DMS114 treated with DMSO at 0.1 percent for 48 hours (cell line): Measurements from ENCODE around the gene ARAP1.

ENCODE experiments used
- DNase-seq: peaks from one replicate; lab custom pipeline; 2025; ENCODE audit not compliant: unreplicated experiment; lab: John Stamatoyannopoulos, UW

ARAP1 gene

DNA sequence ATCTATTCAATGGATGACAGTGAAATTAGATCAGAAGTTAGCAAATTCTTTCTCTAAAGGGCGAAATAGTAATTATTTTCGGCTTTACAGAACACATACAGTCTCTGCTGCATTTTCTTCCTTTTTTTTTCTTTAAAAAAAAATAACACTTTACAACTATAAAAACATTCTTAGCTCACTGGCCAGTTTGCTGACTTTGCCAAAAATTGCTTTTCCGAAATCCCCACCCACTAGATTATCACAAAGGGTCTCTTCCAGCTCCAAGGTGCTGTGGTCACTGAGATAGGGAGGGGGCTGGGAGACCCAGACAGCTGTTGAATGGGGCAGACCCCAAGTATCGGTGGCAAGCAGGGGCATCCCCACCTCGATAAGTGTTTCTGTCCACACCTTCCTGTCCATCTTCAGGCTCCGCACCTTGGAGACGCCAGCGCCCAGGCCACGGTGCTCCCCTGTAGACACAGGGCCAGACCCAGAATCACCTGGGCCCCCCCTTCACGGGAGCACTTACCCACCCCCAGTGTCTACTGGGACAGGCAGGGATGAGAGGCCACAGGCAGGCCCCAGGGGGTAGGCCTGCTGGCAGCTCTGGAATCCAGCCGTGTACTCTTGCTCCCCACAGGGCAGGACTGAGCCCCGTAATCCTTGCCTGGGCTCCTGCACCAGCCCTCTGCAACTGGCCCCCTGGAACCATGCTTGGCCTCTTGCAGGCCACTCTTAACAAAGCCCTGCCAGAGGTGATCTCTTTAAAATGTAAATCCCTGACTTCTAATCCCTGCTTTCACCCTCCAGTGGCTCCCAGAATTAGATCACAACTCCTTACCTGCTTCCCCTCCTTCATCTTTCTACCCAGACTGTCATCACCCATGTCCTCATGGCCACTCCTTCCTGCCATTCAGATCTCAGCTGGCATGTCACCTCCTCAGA lies 46.5 kb downstream of the ARAP1 start:
- DNase-seq = no peak

DNA sequence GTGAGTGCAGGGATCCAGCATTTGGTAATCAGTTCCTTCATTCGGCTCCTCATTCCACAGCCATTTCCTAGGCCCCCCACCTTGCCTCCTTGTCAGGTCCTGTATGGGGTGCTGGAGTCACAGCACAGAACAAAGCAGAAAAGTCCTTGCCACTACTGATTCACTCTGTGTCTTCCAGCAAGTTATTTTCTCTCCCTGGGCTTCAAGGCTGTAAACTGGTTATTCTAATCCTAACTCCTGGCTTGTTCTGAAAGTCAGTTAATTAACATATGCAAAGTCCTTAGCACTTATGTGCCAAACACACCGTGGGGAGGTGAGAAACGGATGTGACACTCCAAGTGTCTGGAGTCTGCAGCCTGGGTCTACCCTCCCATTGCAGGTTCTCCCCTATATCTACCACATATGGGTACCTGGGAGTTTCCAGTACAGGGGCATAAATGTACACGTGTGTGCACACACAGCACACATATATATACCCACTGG lies 47.4 kb downstream of the ARAP1 start:
- no peak for DNase-seq

GRCh38 chr11:72704028-72704782 lies 48.0 kb downstream of the ARAP1 start:
- DNase-seq = no peak

GRCh38 chr11:72703267-72704008 lies 48.8 kb downstream of the ARAP1 start:
- no peak for DNase-seq

- no peak for DNase-seq
These were observed 49.5 kb downstream of the ARAP1 start for GRCh38 chr11:72702577-72703241.

DNA sequence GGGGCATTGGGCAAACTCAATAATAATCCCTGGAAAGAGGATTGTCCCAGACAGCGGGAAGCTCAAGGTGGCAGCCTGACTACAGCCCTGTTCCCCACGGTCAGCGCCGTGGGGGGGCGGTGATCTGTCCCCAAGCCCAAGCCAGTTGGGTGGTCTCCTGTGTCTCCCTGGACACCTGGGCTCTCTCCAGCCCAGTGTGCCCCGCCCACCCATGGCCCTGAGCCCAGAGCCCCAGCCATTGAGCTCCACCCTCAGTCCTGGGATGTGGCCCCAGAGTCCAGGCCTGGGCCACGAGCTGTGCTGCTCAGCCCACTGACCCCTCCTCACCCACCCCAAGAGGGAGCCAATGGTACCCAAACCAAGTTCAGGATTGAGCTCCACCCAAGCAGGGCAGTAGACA lies 50.1 kb downstream of the ARAP1 start:
- no peak for DNase-seq

DNA sequence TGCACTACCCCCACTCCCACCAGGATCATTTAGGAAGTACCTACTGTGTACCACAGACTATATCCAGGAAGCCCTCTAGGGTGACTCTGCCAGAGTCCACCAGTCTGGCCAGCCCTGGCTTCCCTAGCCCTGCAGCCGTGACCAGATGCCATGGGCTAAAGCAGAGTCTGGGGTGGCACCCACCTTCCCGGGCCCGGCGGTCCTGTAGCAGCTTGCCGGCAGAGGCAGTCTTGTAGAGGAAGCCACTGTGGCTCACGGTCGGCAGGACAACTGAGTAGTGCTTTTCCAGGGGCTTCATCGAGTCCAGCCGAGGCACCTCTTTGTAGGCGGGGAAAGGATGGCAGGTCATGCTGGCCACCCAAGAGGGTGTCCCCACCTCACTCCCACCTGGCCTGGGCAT lies 50.7 kb downstream of the ARAP1 start:
- DNase-seq = no peak

DNA sequence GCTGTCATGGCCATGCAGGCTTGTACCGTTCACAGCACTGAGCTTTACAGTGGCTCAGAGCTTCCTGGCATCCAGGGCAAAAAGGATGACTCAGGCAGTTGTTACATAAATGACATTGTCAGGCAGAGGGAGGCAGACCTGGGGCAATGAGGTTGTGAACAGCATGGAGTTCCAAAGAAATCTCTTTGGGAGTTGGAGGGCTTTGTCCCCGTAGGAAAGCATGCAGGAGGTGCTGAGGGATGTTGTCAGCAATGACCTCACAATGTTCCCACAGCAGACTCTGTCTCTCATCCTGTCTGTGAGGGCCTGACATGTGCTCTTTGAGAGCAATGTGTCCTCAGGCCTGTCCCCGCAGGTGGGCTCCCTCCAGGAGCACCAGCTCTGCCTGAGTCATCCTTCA lies 52.1 kb downstream of the ARAP1 start:
- no peak for DNase-seq

- no peak for DNase-seq
These were observed 54.4 kb downstream of the ARAP1 start for GRCh38 chr11:72697814-72698213.

DNA sequence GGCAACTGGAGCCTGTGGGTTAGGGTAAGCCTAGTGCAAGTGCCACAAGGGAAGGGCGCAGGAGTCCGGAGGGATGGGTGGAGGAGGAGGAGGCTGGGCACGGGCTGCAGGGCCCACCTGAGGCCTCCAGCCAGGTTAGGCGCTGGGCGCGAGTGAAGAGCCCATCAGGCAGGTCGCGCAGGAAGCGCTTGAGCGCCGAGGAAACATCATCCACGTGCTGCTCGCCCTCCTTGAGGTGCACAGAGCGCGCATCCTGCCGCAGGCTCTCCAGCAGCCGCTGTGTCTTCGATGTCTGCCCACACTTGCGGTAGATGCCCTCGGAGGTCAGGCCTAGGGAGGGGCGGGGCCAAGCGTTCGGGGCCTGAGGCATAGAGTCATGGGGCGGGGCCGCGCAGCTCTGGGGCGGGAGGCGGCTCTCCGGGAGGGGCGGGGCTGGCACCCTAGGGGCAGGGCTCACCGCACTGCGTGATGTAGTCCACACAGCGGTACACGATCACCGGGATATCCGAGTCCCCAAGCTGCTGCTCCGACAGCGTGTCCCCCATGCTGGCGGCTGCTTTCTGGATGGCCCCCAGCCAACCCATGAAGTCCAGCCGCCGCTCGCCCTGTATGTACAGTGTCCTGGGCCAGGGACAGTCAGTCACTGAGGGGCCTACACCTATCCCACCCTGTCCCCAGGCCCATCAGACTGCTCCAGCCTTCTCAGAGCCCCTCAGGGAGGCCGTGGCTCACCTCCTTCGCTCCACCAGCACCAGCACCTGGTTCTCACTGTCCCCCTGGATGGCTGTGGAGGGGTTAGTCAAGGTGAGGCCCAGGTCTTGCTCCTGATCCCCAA lies 55.1 kb downstream of the ARAP1 start:
- no peak for DNase-seq

- no peak for DNase-seq
These were observed 56.9 kb downstream of the ARAP1 start for GRCh38 chr11:72695354-72695753.

GRCh38 chr11:72693271-72693968 lies 58.8 kb downstream of the ARAP1 start:
- DNase-seq = no peak

- no peak for DNase-seq
These were observed 59.5 kb downstream of the ARAP1 start for GRCh38 chr11:72692498-72693237.

GRCh38 chr11:72690166-72690565 lies 62.0 kb downstream of the ARAP1 start:
- no peak for DNase-seq

- no peak for DNase-seq
These were observed 63.3 kb downstream of the ARAP1 start for GRCh38 chr11:72688929-72689328.

- no peak for DNase-seq
These were observed 63.7 kb downstream of the ARAP1 start for GRCh38 chr11:72688486-72688885.

DNA sequence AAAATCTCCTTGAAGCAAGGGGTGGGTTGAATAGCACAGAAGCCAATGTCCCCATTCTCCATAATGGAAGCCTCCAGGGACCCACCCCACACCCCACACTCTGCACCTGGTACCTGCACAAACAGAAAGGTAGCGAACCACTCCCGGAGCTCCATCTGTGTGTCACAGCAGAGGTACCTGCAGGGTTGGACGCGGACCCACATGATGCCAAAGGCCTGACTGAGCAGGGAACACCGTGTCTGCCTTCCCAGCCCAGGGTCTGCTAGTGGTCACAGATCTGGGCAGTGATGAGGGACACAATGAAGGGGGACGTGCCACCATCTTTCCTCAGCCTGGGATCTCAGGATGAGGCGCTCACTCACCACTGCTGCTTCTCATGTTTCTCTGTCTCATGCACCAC lies 64.9 kb downstream of the ARAP1 start:
- no peak for DNase-seq

DNA sequence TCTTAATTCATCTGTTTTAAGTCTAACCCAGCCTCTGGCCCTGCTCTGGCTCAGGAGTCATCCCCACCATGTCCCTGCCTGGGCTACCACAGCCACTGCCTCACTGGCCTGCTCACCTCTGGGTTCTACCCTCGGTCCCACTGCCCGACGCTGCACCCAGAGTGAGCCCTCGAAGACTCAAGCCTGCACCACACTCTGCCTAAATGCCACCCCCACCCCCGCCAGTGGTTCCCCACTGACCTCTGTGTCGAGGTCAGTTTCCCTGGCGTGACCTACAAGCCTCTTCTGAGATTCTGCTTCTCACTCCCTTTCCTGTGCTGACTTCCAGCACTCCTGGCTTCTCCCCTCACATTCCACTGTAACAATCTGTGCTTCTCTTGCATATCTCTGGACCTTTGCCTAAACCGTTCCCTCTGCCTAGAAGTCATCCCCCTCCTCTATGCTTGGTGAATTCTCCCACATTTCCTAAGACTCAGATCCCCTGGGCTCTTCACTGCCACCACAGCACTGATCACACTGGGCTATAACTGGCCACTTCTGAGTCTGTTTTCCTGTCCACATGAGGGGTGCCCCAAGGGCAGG lies 65.5 kb downstream of the ARAP1 start:
- no peak for DNase-seq
